H1 (cell line): ENCODE results near the gene ITGB5. TPM values are rescaled to one million over a fixed set of nuclear protein-coding genes. Genes with fewer than 3 reads are reported as not detected.

Source experiments
- SP4 ChIP-seq: IDR thresholded peaks from 2 replicates; pipeline ENCODE4 v1.6.1; 2012; ENCODE audit warnings: low read length, inconsistent platforms
- polyA plus RNA-seq, 7 experiments: library from polyadenylated mRNA; depleted of rRNA in 3 of 7; stranded (reverse) in 5 of 7; unstranded in 2 of 7; fragments of >200 nt in 5 of 7; fragments of 200-250 nt in 2 of 7; gene quantifications; 1 replicate in 5 of 7; 2 replicates in 1 of 7; 4 replicates in 1 of 7; pipeline versions ENCODE4 v1.2.1 to v1.2.3, GENCODE V29; 2011 to 2013; ENCODE audit warnings: missing spikeins in 2 of 7, mixed read lengths in 2 of 7
- total RNA-seq: library from RNA; stranded (reverse); fragmentation: NEBNext Ultra II Directional; extraction: Animal tissue kit (Norgen Biotek cat#: 25700); gene quantifications from 2 replicates; pipeline ENCODE4 v1.2.1, GENCODE V29; 2021

The ITGB5 gene
- total and polyA plus RNA-seq, 2 of the 8 experiments (the other 6 are each of a cell fraction or from before 2014, with no cell fraction given), result 101 to 268 TPM

GRCh38 chr3:124811436-124811835 lies 75.7 kb downstream of the ITGB5 start (continued):
- no peak for TF ChIP-seq SP4
- TF ChIP-seq, all 59 proteins: peak for 0
